ENCODE measurements around the gene ADGRD1.
"Not testable (repeated sequence)": the region's sequence is repeated elsewhere in the genome, so short reads cannot be mapped to it uniquely, and the experiment has no call there.

Gene ADGRD1

GRCh38 chr12:131065279-131065678, 111.6 kb downstream of the ADGRD1 start:
- no peak overlapping the region for H3K4me3 ChIP-seq (ENCODE audit: low read length)
- TF ChIP-seq ZNF274 (IDR thresholded peaks at IDR 0.05; ENCODE audit: low read depth, low read length) = no peak

- H3K4me3 ChIP-seq (ENCODE audit: low read length) = no peak overlapping the region
- no peak for TF ChIP-seq ZNF274 (IDR thresholded peaks at IDR 0.05; ENCODE audit: low read depth, low read length)
Observed at GRCh38 chr12:131065801-131066200, 112.1 kb downstream of the ADGRD1 start.

- no peak for TF ChIP-seq ZNF274 (IDR thresholded peaks at IDR 0.05; ENCODE audit: low read depth, low read length)
- no peak overlapping the region for H3K4me3 ChIP-seq (ENCODE audit: low read length)
Observed at GRCh38 chr12:131066207-131066885, 112.6 kb downstream of the ADGRD1 start.

GRCh38 chr12:131066886-131067490, 113.3 kb downstream of the ADGRD1 start:
- no peak overlapping the region for H3K4me3 ChIP-seq (ENCODE audit: low read length)
- no peak for TF ChIP-seq ZNF274 (IDR thresholded peaks at IDR 0.05; ENCODE audit: low read depth, low read length)

- no peak for TF ChIP-seq ZNF274 (IDR thresholded peaks at IDR 0.05; ENCODE audit: low read depth, low read length)
- no peak overlapping the region for H3K4me3 ChIP-seq (ENCODE audit: low read length)
Observed at GRCh38 chr12:131067981-131068851, 114.5 kb downstream of the ADGRD1 start.

- not testable (repeated sequence) for H3K4me3 ChIP-seq (ENCODE audit: low read length)
Observed at GRCh38 chr12:131068926-131069720, 115.4 kb downstream of the ADGRD1 start.

GRCh38 chr12:131070136-131070535, 116.4 kb downstream of the ADGRD1 start:
- H3K4me3 ChIP-seq (ENCODE audit: low read length) = not testable (repeated sequence)

GRCh38 chr12:131070668-131071067, 117.0 kb downstream of the ADGRD1 start:
- not testable (repeated sequence) for H3K4me3 ChIP-seq (ENCODE audit: low read length)

- H3K4me3 ChIP-seq (ENCODE audit: low read length) = not testable (repeated sequence)
Observed at GRCh38 chr12:131071234-131071820, 117.6 kb downstream of the ADGRD1 start.

- H3K4me3 ChIP-seq (ENCODE audit: low read length) = not testable (repeated sequence)
Observed at GRCh38 chr12:131071950-131072349, 118.2 kb downstream of the ADGRD1 start.

GRCh38 chr12:131072451-131073230, 118.9 kb downstream of the ADGRD1 start:
- no peak overlapping the region for H3K4me3 ChIP-seq (ENCODE audit: low read length)
- no peak for TF ChIP-seq ZNF274 (IDR thresholded peaks at IDR 0.05; ENCODE audit: low read depth, low read length)

GRCh38 chr12:131074221-131075083, 120.7 kb downstream of the ADGRD1 start:
- TF ChIP-seq ZNF274 (IDR thresholded peaks at IDR 0.05; ENCODE audit: low read depth, low read length) = no peak
- no peak overlapping the region for H3K4me3 ChIP-seq (ENCODE audit: low read length)

GRCh38 chr12:131075194-131075593, 121.5 kb downstream of the ADGRD1 start:
- H3K4me3 ChIP-seq (ENCODE audit: low read length) = no peak overlapping the region
- no peak for TF ChIP-seq ZNF274 (IDR thresholded peaks at IDR 0.05; ENCODE audit: low read depth, low read length)
